ENCODE measurements around the gene TMEM165. TPM values are rescaled to one million over a fixed set of nuclear protein-coding genes. Genes with fewer than 3 reads are reported as not detected.

Gene TMEM165
- total and polyA plus RNA-seq, 9 of the 15 experiments (the other 6 are each of a cell fraction or from before 2014, with no cell fraction given), result 21.3 to 145 (median 96.8) TPM

GRCh38 chr4:55444827-55445226 is 49.1 kb downstream of the TMEM165 start:
- FAIRE-seq (no peak), DNase-seq (ENCODE audit: extremely low read depth in 1 of 4, low spot score in 3 of 4) (peak in 2 of 4 experiments; percentile 15 to 22), ATAC-seq (peak; percentile 52; the same call in 2 of the 3 replicates)
- H3K79me2 ChIP-seq (ENCODE audit: control insufficient read depth, insufficient read depth, low read length), result no peaks in the 10 kb centered on the region
- BruUV-seq (replicated peaks), result no TSS peak
- no peaks in the 10 kb centered on the region for H4K20me1 ChIP-seq (replicated peaks; ENCODE audit: control insufficient read depth, insufficient read depth, low read length)
- H3K27ac ChIP-seq (ENCODE audit: extremely low read depth, low read depth, low read length), result no peak overlapping the region
- in situ Hi-C loops (cut with MboI) (no loop called here), intact Hi-C loops (cut with micrococcal nuclease) (loop anchor here (5.0 to 10.0 kb wide), 2 partner anchors 100 to 292 kb away; partner anchors contain the start of gene SRD5A3)
- no peak overlapping the region for H3K4me2 ChIP-seq (ENCODE audit: insufficient read depth, low read length)
- CTCF ChIA-PET (ENCODE audit: low intra/inter-chr PET ratio), result interaction anchor here (1.3 to 1.6 kb wide), 2 partner anchors 291 to 293 kb away, joined by 3 to 5 read pairs; no protein-coding TSS in a partner anchor
- no peaks in the 10 kb centered on the region for H3K27me3 ChIP-seq (ENCODE audit: control insufficient read depth in 2 of 2, insufficient read depth in 2 of 2, low read length in 2 of 2)
- peaks cover 71% of the 10 kb centered on the region for H3K36me3 ChIP-seq (ENCODE audit: control insufficient read depth, insufficient read depth, low read length)
- 48% methylated on average over 2 of the region's 2 CpGs for WGBS (ENCODE audit: insufficient coverage, low coverage, missing lambda C conversion rate)
- H3K4me1 ChIP-seq (replicated peaks in 1 of 2; ENCODE audit: control insufficient read depth in 2 of 2, insufficient read depth in 2 of 2, low read length in 2 of 2), result no peaks in the 10 kb centered on the region
- no peaks in the 10 kb centered on the region for H3K9me1 ChIP-seq (ENCODE audit: control insufficient read depth, insufficient read depth, low read length)
- POLR2A ChIA-PET, result interaction anchor here (1.1 kb wide), 1 partner anchor 9 kb away, joined by 3 read pairs; no protein-coding TSS in a partner anchor
- H3K9ac ChIP-seq (ENCODE audit: insufficient read depth in 1 of 2, low read depth in 2 of 2, low read length in 2 of 2), result no peak overlapping the region
- no peak overlapping the region for H3K4me3 ChIP-seq
- no peaks in the 10 kb centered on the region for H3K9me3 ChIP-seq (replicated peaks; ENCODE audit: control insufficient read depth, insufficient read depth, low read depth, low read length)
- H2AFZ ChIP-seq (ENCODE audit: low read depth, low read length), result no peak overlapping the region
- TF ChIP-seq RAD21 (CRISPR knock-in tag; conservative IDR thresholded peaks at IDR 0.05 in 1 of 2, IDR thresholded peaks at IDR 0.05 in 1 of 2), result peak; percentile 45 to 60
- TF ChIP-seq, protein P1, sequence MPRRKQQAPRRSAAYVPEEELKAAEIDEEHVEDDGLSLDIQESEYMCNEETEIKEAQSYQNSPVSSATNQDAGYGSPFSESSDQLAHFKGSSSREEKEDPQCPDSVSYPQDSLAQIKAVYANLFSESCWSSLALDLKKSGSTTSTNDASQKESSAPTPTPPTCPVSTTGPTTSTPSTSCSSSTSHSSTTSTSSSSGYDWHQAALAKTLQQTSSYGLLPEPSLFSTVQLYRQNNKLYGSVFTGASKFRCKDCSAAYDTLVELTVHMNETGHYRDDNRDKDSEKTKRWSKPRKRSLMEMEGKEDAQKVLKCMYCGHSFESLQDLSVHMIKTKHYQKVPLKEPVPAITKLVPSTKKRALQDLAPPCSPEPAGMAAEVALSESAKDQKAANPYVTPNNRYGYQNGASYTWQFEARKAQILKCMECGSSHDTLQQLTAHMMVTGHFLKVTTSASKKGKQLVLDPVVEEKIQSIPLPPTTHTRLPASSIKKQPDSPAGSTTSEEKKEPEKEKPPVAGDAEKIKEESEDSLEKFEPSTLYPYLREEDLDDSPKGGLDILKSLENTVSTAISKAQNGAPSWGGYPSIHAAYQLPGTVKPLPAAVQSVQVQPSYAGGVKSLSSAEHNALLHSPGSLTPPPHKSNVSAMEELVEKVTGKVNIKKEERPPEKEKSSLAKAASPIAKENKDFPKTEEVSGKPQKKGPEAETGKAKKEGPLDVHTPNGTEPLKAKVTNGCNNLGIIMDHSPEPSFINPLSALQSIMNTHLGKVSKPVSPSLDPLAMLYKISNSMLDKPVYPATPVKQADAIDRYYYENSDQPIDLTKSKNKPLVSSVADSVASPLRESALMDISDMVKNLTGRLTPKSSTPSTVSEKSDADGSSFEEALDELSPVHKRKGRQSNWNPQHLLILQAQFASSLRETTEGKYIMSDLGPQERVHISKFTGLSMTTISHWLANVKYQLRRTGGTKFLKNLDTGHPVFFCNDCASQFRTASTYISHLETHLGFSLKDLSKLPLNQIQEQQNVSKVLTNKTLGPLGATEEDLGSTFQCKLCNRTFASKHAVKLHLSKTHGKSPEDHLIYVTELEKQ (CRISPR knock-in tag; IDR thresholded peaks at IDR 0.05), result no peak
- 0 out of 2 replicates have a peak, but pooled peaks have one; percentile 16 for TF ChIP-seq CEBPB (tag; IDR thresholded peaks at IDR 0.05)
- TF ChIP-seq, protein P2, sequence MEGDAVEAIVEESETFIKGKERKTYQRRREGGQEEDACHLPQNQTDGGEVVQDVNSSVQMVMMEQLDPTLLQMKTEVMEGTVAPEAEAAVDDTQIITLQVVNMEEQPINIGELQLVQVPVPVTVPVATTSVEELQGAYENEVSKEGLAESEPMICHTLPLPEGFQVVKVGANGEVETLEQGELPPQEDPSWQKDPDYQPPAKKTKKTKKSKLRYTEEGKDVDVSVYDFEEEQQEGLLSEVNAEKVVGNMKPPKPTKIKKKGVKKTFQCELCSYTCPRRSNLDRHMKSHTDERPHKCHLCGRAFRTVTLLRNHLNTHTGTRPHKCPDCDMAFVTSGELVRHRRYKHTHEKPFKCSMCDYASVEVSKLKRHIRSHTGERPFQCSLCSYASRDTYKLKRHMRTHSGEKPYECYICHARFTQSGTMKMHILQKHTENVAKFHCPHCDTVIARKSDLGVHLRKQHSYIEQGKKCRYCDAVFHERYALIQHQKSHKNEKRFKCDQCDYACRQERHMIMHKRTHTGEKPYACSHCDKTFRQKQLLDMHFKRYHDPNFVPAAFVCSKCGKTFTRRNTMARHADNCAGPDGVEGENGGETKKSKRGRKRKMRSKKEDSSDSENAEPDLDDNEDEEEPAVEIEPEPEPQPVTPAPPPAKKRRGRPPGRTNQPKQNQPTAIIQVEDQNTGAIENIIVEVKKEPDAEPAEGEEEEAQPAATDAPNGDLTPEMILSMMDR (IDR thresholded peaks at IDR 0.05 in 2 of 3, conservative IDR thresholded peaks at IDR 0.05 in 1 of 3; ENCODE audit: insufficient read depth in 2 of 3, low read depth in 1 of 3, low read length in 3 of 3), result peak; percentile 37 to 58 (median 38); a peak in 5 of 6 replicates
- TF ChIP-seq, protein P3, sequence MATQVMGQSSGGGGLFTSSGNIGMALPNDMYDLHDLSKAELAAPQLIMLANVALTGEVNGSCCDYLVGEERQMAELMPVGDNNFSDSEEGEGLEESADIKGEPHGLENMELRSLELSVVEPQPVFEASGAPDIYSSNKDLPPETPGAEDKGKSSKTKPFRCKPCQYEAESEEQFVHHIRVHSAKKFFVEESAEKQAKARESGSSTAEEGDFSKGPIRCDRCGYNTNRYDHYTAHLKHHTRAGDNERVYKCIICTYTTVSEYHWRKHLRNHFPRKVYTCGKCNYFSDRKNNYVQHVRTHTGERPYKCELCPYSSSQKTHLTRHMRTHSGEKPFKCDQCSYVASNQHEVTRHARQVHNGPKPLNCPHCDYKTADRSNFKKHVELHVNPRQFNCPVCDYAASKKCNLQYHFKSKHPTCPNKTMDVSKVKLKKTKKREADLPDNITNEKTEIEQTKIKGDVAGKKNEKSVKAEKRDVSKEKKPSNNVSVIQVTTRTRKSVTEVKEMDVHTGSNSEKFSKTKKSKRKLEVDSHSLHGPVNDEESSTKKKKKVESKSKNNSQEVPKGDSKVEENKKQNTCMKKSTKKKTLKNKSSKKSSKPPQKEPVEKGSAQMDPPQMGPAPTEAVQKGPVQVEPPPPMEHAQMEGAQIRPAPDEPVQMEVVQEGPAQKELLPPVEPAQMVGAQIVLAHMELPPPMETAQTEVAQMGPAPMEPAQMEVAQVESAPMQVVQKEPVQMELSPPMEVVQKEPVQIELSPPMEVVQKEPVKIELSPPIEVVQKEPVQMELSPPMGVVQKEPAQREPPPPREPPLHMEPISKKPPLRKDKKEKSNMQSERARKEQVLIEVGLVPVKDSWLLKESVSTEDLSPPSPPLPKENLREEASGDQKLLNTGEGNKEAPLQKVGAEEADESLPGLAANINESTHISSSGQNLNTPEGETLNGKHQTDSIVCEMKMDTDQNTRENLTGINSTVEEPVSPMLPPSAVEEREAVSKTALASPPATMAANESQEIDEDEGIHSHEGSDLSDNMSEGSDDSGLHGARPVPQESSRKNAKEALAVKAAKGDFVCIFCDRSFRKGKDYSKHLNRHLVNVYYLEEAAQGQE (IDR thresholded peaks at IDR 0.05; ENCODE audit: borderline replicate concordance), result peak; percentile 22; the same call in 1 of the 2 replicates
- TF ChIP-seq, protein P3 (CRISPR knock-in tag; IDR thresholded peaks at IDR 0.05; ENCODE audit: low read depth), result no peak
- TF ChIP-seq JUNB (CRISPR knock-in tag; conservative IDR thresholded peaks at IDR 0.05), result no peak
